Measurements from ENCODE around the gene SETD3. TPM values are rescaled to one million over a fixed set of nuclear protein-coding genes. Genes with fewer than 3 reads are reported as not detected.

SETD3 gene
- total RNA-seq, 1 experiment from 2014 or later: 51.5 TPM

DNA sequence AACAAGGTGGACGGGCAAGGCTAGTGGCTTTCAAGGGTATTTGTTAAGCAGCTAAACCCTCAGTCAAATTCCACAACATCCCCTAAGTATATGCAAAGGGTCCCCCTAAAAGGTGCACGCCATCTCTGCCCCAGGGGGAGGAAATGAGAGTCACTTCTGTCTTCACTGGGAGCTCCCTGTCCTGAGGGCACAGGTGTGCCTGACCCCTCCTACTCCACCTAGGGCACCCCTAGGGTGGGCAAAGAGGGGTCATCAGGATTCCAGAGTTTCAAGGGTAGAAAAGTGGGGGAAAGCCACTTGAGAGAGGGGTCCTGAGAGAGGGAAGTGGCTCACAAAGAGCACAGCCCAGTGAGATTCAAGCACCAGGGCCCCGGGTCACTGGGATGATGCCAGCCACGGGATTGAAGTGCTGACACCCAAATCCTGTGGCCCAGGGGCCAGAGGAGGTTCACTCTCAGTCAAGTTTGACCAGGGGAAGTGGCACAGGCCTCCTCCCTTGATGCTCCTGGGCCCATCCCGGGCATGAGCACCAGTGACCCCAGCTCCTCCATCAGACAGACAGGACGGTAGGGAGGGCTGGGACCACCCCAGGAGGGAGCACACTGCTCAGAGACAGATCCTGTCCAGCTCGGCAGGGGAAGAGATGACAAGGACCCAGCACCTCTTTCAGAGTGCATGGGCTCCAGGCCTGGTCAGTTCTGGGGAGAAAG lies 126.3 kb downstream of the SETD3 start:
- no peak for DNase-seq
- Mint-ChIP-seq H3K27ac (ENCODE audit: unreplicated experiment) (no peak overlapping the region), H3K4me1 (ENCODE audit: low read depth, unreplicated experiment) (no peaks in the 10 kb centered on the region), H3K36me3 (ENCODE audit: insufficient read depth, unreplicated experiment) (no peaks in the 10 kb centered on the region), H3K9me3 (ENCODE audit: low read depth, unreplicated experiment) (no peaks in the 10 kb centered on the region), H3K27me3 (ENCODE audit: unreplicated experiment) (peaks cover 29% of the 10 kb centered on the region), H3K4me3 (ENCODE audit: low read depth, unreplicated experiment) (no peak overlapping the region)
- BruUV-seq (replicated peaks): no TSS peak
- intact Hi-C loops (cut with micrococcal nuclease; ENCODE audit: unreplicated experiment): no loop called here
- CTCF ChIA-PET: no interaction called here
- TF ChIP-seq, protein P1, sequence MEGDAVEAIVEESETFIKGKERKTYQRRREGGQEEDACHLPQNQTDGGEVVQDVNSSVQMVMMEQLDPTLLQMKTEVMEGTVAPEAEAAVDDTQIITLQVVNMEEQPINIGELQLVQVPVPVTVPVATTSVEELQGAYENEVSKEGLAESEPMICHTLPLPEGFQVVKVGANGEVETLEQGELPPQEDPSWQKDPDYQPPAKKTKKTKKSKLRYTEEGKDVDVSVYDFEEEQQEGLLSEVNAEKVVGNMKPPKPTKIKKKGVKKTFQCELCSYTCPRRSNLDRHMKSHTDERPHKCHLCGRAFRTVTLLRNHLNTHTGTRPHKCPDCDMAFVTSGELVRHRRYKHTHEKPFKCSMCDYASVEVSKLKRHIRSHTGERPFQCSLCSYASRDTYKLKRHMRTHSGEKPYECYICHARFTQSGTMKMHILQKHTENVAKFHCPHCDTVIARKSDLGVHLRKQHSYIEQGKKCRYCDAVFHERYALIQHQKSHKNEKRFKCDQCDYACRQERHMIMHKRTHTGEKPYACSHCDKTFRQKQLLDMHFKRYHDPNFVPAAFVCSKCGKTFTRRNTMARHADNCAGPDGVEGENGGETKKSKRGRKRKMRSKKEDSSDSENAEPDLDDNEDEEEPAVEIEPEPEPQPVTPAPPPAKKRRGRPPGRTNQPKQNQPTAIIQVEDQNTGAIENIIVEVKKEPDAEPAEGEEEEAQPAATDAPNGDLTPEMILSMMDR (IDR thresholded peaks at IDR 0.05; ENCODE audit: unreplicated experiment): no peak

- H3K27ac Mint-ChIP-seq (ENCODE audit: unreplicated experiment): no peak overlapping the region
These were observed 127.9 kb downstream of the SETD3 start for GRCh38 chr14:99352688-99353280.

GRCh38 chr14:99351166-99352007 lies 129.3 kb downstream of the SETD3 start:
- intact Hi-C loops (cut with micrococcal nuclease; ENCODE audit: unreplicated experiment): no loop called here
- H3K27ac Mint-ChIP-seq (ENCODE audit: unreplicated experiment): no peak overlapping the region
- no peaks in the 10 kb centered on the region for H3K9me3 Mint-ChIP-seq (ENCODE audit: low read depth, unreplicated experiment)
- H3K27me3 Mint-ChIP-seq (ENCODE audit: unreplicated experiment): peaks cover 47% of the 10 kb centered on the region
- TF ChIP-seq, protein P1 (IDR thresholded peaks at IDR 0.05; ENCODE audit: unreplicated experiment): no peak
- BruUV-seq (replicated peaks): no TSS peak
- no peaks in the 10 kb centered on the region for H3K4me1 Mint-ChIP-seq (ENCODE audit: low read depth, unreplicated experiment)
- no peak for DNase-seq
- CTCF ChIA-PET: interaction anchor here (0.6 kb wide), 1 partner anchor 86 kb away, joined by 4 read pairs; no protein-coding TSS in a partner anchor
- H3K36me3 Mint-ChIP-seq (ENCODE audit: insufficient read depth, unreplicated experiment): no peaks in the 10 kb centered on the region
- H3K4me3 Mint-ChIP-seq (ENCODE audit: low read depth, unreplicated experiment): no peak overlapping the region

More at GRCh38 chr14:99352688-99353280, 127.9 kb downstream of the SETD3 start:
- TF ChIP-seq, protein P1 (IDR thresholded peaks at IDR 0.05; ENCODE audit: unreplicated experiment): no peak
- H3K9me3 Mint-ChIP-seq (ENCODE audit: low read depth, unreplicated experiment): no peaks in the 10 kb centered on the region
- H3K36me3 Mint-ChIP-seq (ENCODE audit: insufficient read depth, unreplicated experiment): no peaks in the 10 kb centered on the region
- H3K4me1 Mint-ChIP-seq (ENCODE audit: low read depth, unreplicated experiment): no peaks in the 10 kb centered on the region
- intact Hi-C loops (cut with micrococcal nuclease; ENCODE audit: unreplicated experiment): no loop called here
- CTCF ChIA-PET: no interaction called here
- BruUV-seq (replicated peaks): no TSS peak
- H3K27me3 Mint-ChIP-seq (ENCODE audit: unreplicated experiment): peaks cover 34% of the 10 kb centered on the region
- H3K4me3 Mint-ChIP-seq (ENCODE audit: low read depth, unreplicated experiment): no peak overlapping the region
- no peak for DNase-seq

- CTCF ChIA-PET: no interaction called here
- no TSS peak for BruUV-seq (replicated peaks)
- no peak overlapping the region for H3K4me3 Mint-ChIP-seq (ENCODE audit: low read depth, unreplicated experiment)
- H3K36me3 Mint-ChIP-seq (ENCODE audit: insufficient read depth, unreplicated experiment): no peaks in the 10 kb centered on the region
- H3K9me3 Mint-ChIP-seq (ENCODE audit: low read depth, unreplicated experiment): no peaks in the 10 kb centered on the region
- H3K4me1 Mint-ChIP-seq (ENCODE audit: low read depth, unreplicated experiment): no peaks in the 10 kb centered on the region
- H3K27ac Mint-ChIP-seq (ENCODE audit: unreplicated experiment): no peak overlapping the region
- intact Hi-C loops (cut with micrococcal nuclease; ENCODE audit: unreplicated experiment): no loop called here
- no peak for DNase-seq
- peaks cover 53% of the 10 kb centered on the region for H3K27me3 Mint-ChIP-seq (ENCODE audit: unreplicated experiment)
- TF ChIP-seq, protein P1 (IDR thresholded peaks at IDR 0.05; ENCODE audit: unreplicated experiment): no peak
These were observed 129.9 kb downstream of the SETD3 start for GRCh38 chr14:99350751-99351150.
